HEK293 (cell line): ENCODE measurements around the gene LENEP.

Experiments used
- CTCF ChIA-PET: fragments of 350-600 bp; formaldehyde crosslinking; extraction: SDS; loops from one replicate; lab custom pipeline; 2021; ENCODE audit warnings: antibody characterized with exemption; lab: Yijun Ruan, JAX
- POLR2A ChIA-PET: fragments of 300-600 bp; formaldehyde crosslinking; extraction: SDS; loops from one replicate; lab custom pipeline; 2020; ENCODE audit warnings: antibody characterized with exemption, inconsistent platforms; lab: Yijun Ruan, JAX
- H3K27ac ChIP-seq: fragments of 200-500 bp; sonication (Bioruptor generic); 2 replicates; pipeline ENCODE4 v1.5.1; 2014; ENCODE audit warnings: low read depth, low read length, control low read depth, inconsistent platforms; ENCODE audit errors: extremely low read depth
- H3K36me3 ChIP-seq, 2 experiments: fragments of 200-500 bp in 1 of 2; sonication (Bioruptor generic) in 1 of 2; 1 replicate in 1 of 2; 2 replicates in 1 of 2; pipeline ENCODE4 v1.5.1; 2014 to 2017; ENCODE audit warnings: inconsistent platforms in 2 of 2, low read length in 2 of 2; ENCODE audit not compliant: control insufficient read depth in 2 of 2, insufficient read depth in 1 of 2
- H3K4me1 ChIP-seq: fragments of 200-500 bp; sonication (Bioruptor generic); 2 replicates; pipeline ENCODE4 v1.5.1; 2014; ENCODE audit warnings: mild to moderate bottlenecking, low read length, inconsistent platforms; ENCODE audit not compliant: control insufficient read depth, insufficient read depth
- H3K4me3 ChIP-seq: 2 replicates; pipeline ENCODE4 v1.5.1; 2011; ENCODE audit warnings: low read depth, mild to moderate bottlenecking, control low read depth, low read length, moderate library complexity
- H3K9me3 ChIP-seq: fragments of 200-500 bp; sonication (Bioruptor generic); 2 replicates; pipeline ENCODE4 v1.5.1; 2014; ENCODE audit warnings: low read depth, low read length, inconsistent platforms; ENCODE audit not compliant: control insufficient read depth, insufficient read depth
- GLIS2 ChIP-seq: fragments of 450-650 bp; formaldehyde crosslinking; IDR thresholded peaks from 2 replicates; pipeline ENCODE4 v1.5.1; 2016; ENCODE audit warnings: missing biosample characterization, missing genetic modification characterization
- SCRT2 ChIP-seq: fragments of 450-650 bp; formaldehyde crosslinking; IDR thresholded peaks from 2 replicates; pipeline ENCODE4 v1.5.1; 2016; ENCODE audit warnings: missing biosample characterization, missing genetic modification characterization
- ZNF16 ChIP-seq: fragments of 450-650 bp; formaldehyde crosslinking; IDR thresholded peaks from 2 replicates; pipeline ENCODE4 v1.5.1; 2016; ENCODE audit warnings: low read depth, missing biosample characterization, missing genetic modification characterization
- ZNF214 ChIP-seq: fragments of 450-650 bp; formaldehyde crosslinking; IDR thresholded peaks from 2 replicates; pipeline ENCODE4 v1.5.1; 2017; ENCODE audit warnings: missing biosample characterization, mild to moderate bottlenecking, missing genetic modification characterization, borderline replicate concordance
- ZNF571 ChIP-seq: fragments of 450-650 bp; formaldehyde crosslinking; IDR thresholded peaks from 2 replicates; pipeline ENCODE4 v1.5.0; 2017; ENCODE audit warnings: missing biosample characterization, missing genetic modification characterization
- ZNF600 ChIP-seq: fragments of 450-650 bp; formaldehyde crosslinking; IDR thresholded peaks from 2 replicates; pipeline ENCODE4 v1.5.1; 2016; ENCODE audit warnings: missing biosample characterization, missing genetic modification characterization
- ZNF701 ChIP-seq: fragments of 450-650 bp; formaldehyde crosslinking; IDR thresholded peaks from 2 replicates; pipeline ENCODE4 v1.5.1; 2016; ENCODE audit warnings: missing biosample characterization, missing genetic modification characterization
- TF ChIP-seq, protein P1 (sequence below): fragments of 450-650 bp; formaldehyde crosslinking; IDR thresholded peaks from 2 replicates; pipeline ENCODE4 v1.5.1; 2016; ENCODE audit warnings: missing biosample characterization, missing genetic modification characterization, low read depth
- TF ChIP-seq, protein P2 (sequence below): fragments of 450-650 bp; formaldehyde crosslinking; conservative IDR thresholded peaks from 2 replicates; pipeline ENCODE4 v1.5.1; 2016; ENCODE audit warnings: low read depth, missing biosample characterization, missing genetic modification characterization
- TF ChIP-seq, protein P3 (sequence below): fragments of 450-650 bp; formaldehyde crosslinking; IDR thresholded peaks from 2 replicates; pipeline ENCODE4 v1.5.1; 2016; ENCODE audit warnings: missing biosample characterization, missing genetic modification characterization
- TF ChIP-seq, protein P4 (sequence below): fragments of 450-650 bp; formaldehyde crosslinking; IDR thresholded peaks from 2 replicates; pipeline ENCODE4 v1.5.1; 2016; ENCODE audit warnings: missing biosample characterization, missing genetic modification characterization
- TF ChIP-seq, protein P5 (sequence below): fragments of 450-650 bp; formaldehyde crosslinking; IDR thresholded peaks from 2 replicates; pipeline ENCODE4 v1.5.1; 2016; ENCODE audit warnings: missing biosample characterization, missing genetic modification characterization
- TF ChIP-seq, protein P6 (sequence below): fragments of 450-650 bp; IDR thresholded peaks from 2 replicates; pipeline ENCODE4 v1.5.1; 2018; ENCODE audit warnings: missing biosample characterization, missing genetic modification characterization

LENEP gene

DNA sequence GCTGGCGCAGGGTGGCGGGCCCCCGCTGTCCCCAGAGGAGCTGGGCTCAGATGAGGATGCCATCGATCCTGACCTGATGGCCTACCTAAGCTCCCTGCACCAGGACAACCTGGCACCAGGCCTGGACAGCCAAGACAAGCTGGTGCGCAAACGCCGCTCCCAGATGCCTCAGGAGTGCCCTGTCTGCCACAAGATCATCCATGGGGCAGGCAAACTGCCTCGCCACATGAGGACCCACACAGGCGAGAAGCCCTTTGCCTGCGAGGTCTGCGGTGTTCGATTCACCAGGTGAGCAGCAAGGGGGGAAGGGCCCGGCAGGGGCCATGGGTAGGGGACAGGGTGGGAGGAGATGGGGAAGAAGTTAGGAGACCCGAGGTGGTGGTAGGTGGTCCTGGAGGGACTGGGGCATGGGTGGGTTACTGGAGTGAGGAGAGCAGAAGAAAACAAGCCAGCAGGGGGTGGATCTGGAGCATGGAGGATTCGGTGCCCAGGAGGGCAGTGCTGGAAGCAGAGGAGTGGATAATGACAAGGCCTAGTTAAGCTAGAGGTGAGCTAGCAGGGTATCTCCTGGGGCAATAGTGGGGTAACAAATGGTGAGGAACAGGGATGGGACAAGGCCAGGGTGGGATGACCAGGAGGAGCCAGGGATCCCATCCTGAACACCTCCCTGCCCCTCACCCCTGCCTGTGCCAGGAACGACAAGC lies 22.3 kb downstream of the LENEP start:
- H3K36me3 ChIP-seq = peaks cover 0 to 37% of the 10 kb centered on the region in 2 experiments; a peak in 1 of 3 replicates
- TF ChIP-seq SCRT2 = no peak
- peak; percentile 31; the same call in 1 of the 2 replicates for TF ChIP-seq ZNF600 (tag by site-specific recombination)
- no peak for TF ChIP-seq ZNF214 (tag by site-specific recombination)
- TF ChIP-seq ZNF701 (tag by site-specific recombination) = 0 out of 2 replicates have a peak, but pooled peaks have one; percentile 74
- TF ChIP-seq, protein P1, sequence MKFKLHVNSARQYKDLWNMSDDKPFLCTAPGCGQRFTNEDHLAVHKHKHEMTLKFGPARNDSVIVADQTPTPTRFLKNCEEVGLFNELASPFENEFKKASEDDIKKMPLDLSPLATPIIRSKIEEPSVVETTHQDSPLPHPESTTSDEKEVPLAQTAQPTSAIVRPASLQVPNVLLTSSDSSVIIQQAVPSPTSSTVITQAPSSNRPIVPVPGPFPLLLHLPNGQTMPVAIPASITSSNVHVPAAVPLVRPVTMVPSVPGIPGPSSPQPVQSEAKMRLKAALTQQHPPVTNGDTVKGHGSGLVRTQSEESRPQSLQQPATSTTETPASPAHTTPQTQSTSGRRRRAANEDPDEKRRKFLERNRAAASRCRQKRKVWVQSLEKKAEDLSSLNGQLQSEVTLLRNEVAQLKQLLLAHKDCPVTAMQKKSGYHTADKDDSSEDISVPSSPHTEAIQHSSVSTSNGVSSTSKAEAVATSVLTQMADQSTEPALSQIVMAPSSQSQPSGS (tag by site-specific recombination) = no peak
- TF ChIP-seq ZNF571 (tag by site-specific recombination) = no peak
- TF ChIP-seq ZNF16 (tag by site-specific recombination) = no peak
- TF ChIP-seq, protein P2, sequence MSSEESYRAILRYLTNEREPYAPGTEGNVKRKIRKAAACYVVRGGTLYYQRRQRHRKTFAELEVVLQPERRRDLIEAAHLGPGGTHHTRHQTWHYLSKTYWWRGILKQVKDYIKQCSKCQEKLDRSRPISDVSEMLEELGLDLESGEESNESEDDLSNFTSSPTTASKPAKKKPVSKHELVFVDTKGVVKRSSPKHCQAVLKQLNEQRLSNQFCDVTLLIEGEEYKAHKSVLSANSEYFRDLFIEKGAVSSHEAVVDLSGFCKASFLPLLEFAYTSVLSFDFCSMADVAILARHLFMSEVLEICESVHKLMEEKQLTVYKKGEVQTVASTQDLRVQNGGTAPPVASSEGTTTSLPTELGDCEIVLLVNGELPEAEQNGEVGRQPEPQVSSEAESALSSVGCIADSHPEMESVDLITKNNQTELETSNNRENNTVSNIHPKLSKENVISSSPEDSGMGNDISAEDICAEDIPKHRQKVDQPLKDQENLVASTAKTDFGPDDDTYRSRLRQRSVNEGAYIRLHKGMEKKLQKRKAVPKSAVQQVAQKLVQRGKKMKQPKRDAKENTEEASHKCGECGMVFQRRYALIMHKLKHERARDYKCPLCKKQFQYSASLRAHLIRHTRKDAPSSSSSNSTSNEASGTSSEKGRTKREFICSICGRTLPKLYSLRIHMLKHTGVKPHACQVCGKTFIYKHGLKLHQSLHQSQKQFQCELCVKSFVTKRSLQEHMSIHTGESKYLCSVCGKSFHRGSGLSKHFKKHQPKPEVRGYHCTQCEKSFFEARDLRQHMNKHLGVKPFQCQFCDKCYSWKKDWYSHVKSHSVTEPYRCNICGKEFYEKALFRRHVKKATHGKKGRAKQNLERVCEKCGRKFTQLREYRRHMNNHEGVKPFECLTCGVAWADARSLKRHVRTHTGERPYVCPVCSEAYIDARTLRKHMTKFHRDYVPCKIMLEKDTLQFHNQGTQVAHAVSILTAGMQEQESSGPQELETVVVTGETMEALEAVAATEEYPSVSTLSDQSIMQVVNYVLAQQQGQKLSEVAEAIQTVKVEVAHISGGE (tag by site-specific recombination) = no peak
- TF ChIP-seq, protein P3, sequence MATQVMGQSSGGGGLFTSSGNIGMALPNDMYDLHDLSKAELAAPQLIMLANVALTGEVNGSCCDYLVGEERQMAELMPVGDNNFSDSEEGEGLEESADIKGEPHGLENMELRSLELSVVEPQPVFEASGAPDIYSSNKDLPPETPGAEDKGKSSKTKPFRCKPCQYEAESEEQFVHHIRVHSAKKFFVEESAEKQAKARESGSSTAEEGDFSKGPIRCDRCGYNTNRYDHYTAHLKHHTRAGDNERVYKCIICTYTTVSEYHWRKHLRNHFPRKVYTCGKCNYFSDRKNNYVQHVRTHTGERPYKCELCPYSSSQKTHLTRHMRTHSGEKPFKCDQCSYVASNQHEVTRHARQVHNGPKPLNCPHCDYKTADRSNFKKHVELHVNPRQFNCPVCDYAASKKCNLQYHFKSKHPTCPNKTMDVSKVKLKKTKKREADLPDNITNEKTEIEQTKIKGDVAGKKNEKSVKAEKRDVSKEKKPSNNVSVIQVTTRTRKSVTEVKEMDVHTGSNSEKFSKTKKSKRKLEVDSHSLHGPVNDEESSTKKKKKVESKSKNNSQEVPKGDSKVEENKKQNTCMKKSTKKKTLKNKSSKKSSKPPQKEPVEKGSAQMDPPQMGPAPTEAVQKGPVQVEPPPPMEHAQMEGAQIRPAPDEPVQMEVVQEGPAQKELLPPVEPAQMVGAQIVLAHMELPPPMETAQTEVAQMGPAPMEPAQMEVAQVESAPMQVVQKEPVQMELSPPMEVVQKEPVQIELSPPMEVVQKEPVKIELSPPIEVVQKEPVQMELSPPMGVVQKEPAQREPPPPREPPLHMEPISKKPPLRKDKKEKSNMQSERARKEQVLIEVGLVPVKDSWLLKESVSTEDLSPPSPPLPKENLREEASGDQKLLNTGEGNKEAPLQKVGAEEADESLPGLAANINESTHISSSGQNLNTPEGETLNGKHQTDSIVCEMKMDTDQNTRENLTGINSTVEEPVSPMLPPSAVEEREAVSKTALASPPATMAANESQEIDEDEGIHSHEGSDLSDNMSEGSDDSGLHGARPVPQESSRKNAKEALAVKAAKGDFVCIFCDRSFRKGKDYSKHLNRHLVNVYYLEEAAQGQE (tag by site-specific recombination) = no peak
- TF ChIP-seq, protein P4, sequence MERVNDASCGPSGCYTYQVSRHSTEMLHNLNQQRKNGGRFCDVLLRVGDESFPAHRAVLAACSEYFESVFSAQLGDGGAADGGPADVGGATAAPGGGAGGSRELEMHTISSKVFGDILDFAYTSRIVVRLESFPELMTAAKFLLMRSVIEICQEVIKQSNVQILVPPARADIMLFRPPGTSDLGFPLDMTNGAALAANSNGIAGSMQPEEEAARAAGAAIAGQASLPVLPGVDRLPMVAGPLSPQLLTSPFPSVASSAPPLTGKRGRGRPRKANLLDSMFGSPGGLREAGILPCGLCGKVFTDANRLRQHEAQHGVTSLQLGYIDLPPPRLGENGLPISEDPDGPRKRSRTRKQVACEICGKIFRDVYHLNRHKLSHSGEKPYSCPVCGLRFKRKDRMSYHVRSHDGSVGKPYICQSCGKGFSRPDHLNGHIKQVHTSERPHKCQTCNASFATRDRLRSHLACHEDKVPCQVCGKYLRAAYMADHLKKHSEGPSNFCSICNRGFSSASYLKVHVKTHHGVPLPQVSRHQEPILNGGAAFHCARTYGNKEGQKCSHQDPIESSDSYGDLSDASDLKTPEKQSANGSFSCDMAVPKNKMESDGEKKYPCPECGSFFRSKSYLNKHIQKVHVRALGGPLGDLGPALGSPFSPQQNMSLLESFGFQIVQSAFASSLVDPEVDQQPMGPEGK = peak; percentile 17; the same call in 1 of the 2 replicates
- ChIA-PET POLR2A (interaction anchor here (0.7 to 2.2 kb wide), 2 partner anchors 9 to 61 kb away, joined by 5 to 7 read pairs; partner anchors contain the start of gene PBXIP1), CTCF (interaction anchor here (0.5 to 3.3 kb wide), 10 partner anchors 9 to 152 kb away, joined by 3 to 38 read pairs (median 9); partner anchors contain the start of genes ADAM15, DCST1 and DCST2)
- H3K27ac ChIP-seq = no peak overlapping the region
- no peak overlapping the region for H3K4me3 ChIP-seq
- peaks cover 13% of the 10 kb centered on the region for H3K4me1 ChIP-seq
- no peaks in the 10 kb centered on the region for H3K9me3 ChIP-seq

DNA sequence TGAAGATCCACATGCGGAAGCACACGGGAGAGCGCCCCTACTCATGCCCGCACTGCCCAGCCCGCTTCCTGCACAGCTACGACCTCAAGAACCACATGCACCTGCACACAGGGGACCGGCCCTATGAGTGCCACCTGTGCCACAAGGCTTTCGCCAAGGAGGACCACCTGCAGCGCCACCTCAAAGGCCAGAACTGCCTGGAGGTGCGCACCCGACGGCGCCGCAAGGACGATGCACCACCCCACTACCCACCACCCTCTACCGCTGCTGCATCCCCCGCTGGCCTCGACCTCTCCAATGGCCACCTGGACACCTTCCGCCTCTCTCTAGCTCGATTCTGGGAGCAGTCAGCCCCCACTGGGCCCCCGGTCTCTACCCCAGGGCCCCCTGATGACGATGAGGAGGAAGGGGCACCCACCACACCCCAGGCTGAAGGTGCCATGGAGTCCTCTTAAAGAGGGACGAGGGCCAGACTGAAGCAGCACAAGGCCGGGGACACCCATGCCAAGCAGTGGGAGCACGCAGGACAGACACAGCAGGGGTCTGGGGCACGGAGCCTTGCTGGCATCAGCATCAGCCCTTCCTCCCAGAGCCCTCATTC lies 22.9 kb downstream of the LENEP start:
- ChIA-PET CTCF (interaction anchor here (0.6 to 3.3 kb wide), 20 partner anchors 9 to 227 kb away, joined by 3 to 38 read pairs (median 6); partner anchors contain the start of genes ADAM15, DCST1, DCST2 and EFNA3), POLR2A (interaction anchor here (0.7 to 2.2 kb wide), 4 partner anchors 10 to 61 kb away, joined by 3 to 8 read pairs (median 6); partner anchors contain the start of gene PBXIP1)
- Histone ChIP-seq H3K27ac (peak overlapping the region; percentile 48; the same call in 1 of the 2 replicates), H3K4me3 (no peak overlapping the region), H3K36me3 (peaks cover 0 to 35% of the 10 kb centered on the region in 2 experiments; a peak in 1 of 3 replicates), H3K4me1 (peaks cover 13% of the 10 kb centered on the region), H3K9me3 (no peaks in the 10 kb centered on the region)
- TF ChIP-seq, protein P5, sequence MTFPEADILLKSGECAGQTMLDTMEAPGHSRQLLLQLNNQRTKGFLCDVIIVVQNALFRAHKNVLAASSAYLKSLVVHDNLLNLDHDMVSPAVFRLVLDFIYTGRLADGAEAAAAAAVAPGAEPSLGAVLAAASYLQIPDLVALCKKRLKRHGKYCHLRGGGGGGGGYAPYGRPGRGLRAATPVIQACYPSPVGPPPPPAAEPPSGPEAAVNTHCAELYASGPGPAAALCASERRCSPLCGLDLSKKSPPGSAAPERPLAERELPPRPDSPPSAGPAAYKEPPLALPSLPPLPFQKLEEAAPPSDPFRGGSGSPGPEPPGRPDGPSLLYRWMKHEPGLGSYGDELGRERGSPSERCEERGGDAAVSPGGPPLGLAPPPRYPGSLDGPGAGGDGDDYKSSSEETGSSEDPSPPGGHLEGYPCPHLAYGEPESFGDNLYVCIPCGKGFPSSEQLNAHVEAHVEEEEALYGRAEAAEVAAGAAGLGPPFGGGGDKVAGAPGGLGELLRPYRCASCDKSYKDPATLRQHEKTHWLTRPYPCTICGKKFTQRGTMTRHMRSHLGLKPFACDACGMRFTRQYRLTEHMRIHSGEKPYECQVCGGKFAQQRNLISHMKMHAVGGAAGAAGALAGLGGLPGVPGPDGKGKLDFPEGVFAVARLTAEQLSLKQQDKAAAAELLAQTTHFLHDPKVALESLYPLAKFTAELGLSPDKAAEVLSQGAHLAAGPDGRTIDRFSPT (tag by site-specific recombination) = peak; percentile 83
- TF ChIP-seq ZNF600 (tag by site-specific recombination) (0 out of 2 replicates have a peak, but pooled peaks have one; percentile 6), GLIS2 (tag by site-specific recombination) (peak; percentile 65)
- TF ChIP-seq, protein P6, sequence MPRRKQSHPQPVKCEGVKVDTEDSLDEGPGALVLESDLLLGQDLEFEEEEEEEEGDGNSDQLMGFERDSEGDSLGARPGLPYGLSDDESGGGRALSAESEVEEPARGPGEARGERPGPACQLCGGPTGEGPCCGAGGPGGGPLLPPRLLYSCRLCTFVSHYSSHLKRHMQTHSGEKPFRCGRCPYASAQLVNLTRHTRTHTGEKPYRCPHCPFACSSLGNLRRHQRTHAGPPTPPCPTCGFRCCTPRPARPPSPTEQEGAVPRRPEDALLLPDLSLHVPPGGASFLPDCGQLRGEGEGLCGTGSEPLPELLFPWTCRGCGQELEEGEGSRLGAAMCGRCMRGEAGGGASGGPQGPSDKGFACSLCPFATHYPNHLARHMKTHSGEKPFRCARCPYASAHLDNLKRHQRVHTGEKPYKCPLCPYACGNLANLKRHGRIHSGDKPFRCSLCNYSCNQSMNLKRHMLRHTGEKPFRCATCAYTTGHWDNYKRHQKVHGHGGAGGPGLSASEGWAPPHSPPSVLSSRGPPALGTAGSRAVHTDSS (tag by site-specific recombination) = 0 out of 2 replicates have a peak, but pooled peaks have one; percentile 12
